Small intestine (tissue), 7 donors: ENCODE results near the gene POLR2F. TPM values are rescaled to one million over a fixed set of nuclear protein-coding genes. Genes with fewer than 3 reads are reported as not detected.
A peak's percentile ranks its signal among the peaks of the same experiment; 100 is the strongest.
"Not testable (repeated sequence)": the region's sequence is repeated elsewhere in the genome, so short reads cannot be mapped to it uniquely, and the experiment has no call there.

ENCODE experiments used
- DNase-seq, 2 donors: peaks; one replicate each; pipeline versions ENCODE4 v3.0.0 to v3.0.0-alpha.2; 2013
- FAIRE-seq: peaks from 2 replicates; lab custom pipeline; 2012; peaks lifted over from hg19 to GRCh38; lab: Jason Lieb, UNC
- H3K27ac ChIP-seq, 3 donors: one replicate each; pipeline ENCODE4 v1.5.1; 2013; ENCODE audit warnings: low read length in 2 of 3, mild to moderate bottlenecking in 2 of 3, control low read depth in 1 of 3, inconsistent platforms in 1 of 3, low read depth in 1 of 3, moderate library complexity in 1 of 3
- H3K27me3 ChIP-seq, 3 donors: one replicate each; pipeline ENCODE4 v1.6.1; 2013; ENCODE audit warnings: low read length in 3 of 3, inconsistent platforms in 1 of 3; ENCODE audit not compliant: control insufficient read depth in 3 of 3, insufficient read depth in 3 of 3
- H3K36me3 ChIP-seq, 3 donors: one replicate each; pipeline ENCODE4 v1.6.1; 2013; ENCODE audit warnings: low read length in 3 of 3, inconsistent platforms in 1 of 3, low read depth in 1 of 3, mild to moderate bottlenecking in 1 of 3, moderate library complexity in 1 of 3; ENCODE audit not compliant: control insufficient read depth in 3 of 3, insufficient read depth in 2 of 3
- H3K4me1 ChIP-seq, 3 donors: one replicate each; pipeline ENCODE4 v1.6.1; 2013; ENCODE audit warnings: low read length in 2 of 3, inconsistent platforms in 1 of 3, low read depth in 1 of 3, mild to moderate bottlenecking in 1 of 3, moderate library complexity in 1 of 3; ENCODE audit not compliant: control insufficient read depth in 3 of 3, insufficient read depth in 2 of 3
- H3K4me3 ChIP-seq, 3 donors: one replicate each; pipeline ENCODE4 v1.5.1; 2013; ENCODE audit warnings: low read length in 3 of 3, control low read depth in 1 of 3, inconsistent platforms in 1 of 3, low read depth in 1 of 3, mild to moderate bottlenecking in 1 of 3, moderate library complexity in 1 of 3
- H3K9me3 ChIP-seq, 2 donors: one replicate each; pipeline ENCODE4 v1.6.1; 2013; ENCODE audit warnings: low read depth in 1 of 2, low read length in 1 of 2; ENCODE audit not compliant: control insufficient read depth in 2 of 2, insufficient read depth in 1 of 2
- WGBS, 3 donors: extraction: QIAGEN DNeasy Blood & Tissue Kit; methylation state at CpG; one replicate each; pipeline ENCODE4 v1.1.7; 2013; 5-methylcytosine and 5-hydroxymethylcytosine counted together
- polyA plus RNA-seq, 4 donors: library from polyadenylated mRNA; stranded (reverse) in 3 of 4; unstranded in 1 of 4; fragments of 200-250 nt in 3 of 4; fragments of 120-200 nt in 1 of 4; gene quantifications; one replicate each; pipeline versions ENCODE4 v1.2.1 to v1.2.3, GENCODE V29; 2013
- donor health status: healthy with polysubstance abuse.
- donor health status: control.
- donor health status: control.
- donor health status: Bipolar disorder and iron deficiency.
- donor health status: healthy.

POLR2F gene
- polyA plus RNA-seq, 4 donors: 53.7 to 146 (median 107) TPM

DNA sequence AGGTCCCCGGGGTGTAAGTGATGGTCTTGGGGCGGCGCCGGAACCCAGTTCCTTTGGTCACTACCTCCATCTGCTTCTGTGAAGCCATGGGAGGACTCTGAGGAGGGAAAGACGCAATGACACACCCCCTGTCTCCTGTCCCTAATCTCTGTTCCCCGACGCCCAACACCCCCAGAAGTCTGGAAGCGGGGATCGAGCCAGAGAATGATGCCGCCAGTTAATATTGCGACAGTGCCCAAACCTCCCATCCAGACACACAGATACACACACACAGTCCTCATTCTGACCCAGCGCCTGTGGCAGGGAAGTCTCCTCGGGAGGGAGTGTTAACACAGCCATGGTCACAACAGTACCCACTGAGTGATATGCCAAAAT is 450 bp upstream of the POLR2F start:
- Histone ChIP-seq H3K36me3 (peaks cover 2 to 20% (median 8%) of the 10 kb centered on the region in 3 donors), H3K4me3 (peak overlapping the region; percentile 32 to 96 (median 84)), H3K27me3 (peaks cover 0 to 20% (median 0%) of the 10 kb centered on the region in 3 donors), H3K4me1 (peaks cover 0 to 10% (median 7%) of the 10 kb centered on the region in 3 donors), H3K27ac (no peak overlapping the region), H3K9me3 (no peaks in the 10 kb centered on the region)
- 1 to 2% (median 2%) methylated on average over 13 of the region's 13 CpGs for WGBS, 3 donors
- DNase-seq (no peak), FAIRE-seq (no peak)

DNA sequence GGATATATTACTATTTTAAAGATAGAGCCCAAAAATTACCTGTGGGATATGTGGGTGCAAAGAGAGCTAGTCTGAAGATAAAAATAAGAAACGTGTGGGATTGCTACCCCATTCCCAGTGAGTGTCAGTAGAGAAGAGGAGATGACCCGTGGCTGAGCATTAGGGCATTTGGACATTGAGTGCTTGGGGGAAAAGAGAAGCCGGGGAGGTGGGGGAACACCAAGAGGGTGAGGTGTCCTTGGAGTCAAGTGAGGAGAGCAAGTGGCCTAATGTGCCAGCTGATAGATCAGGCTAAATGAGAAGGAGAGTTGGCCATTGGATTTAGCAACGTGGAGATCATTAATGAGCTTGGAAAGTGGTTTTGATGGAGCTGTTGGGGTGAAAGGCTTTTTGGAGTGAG is 1.2 kb downstream of the POLR2F start:
- Histone ChIP-seq H3K27me3 (peaks cover 0 to 20% (median 0%) of the 10 kb centered on the region in 3 donors), H3K27ac (no peak overlapping the region), H3K9me3 (peaks cover 0 to 3% of the 10 kb centered on the region in 2 donors), H3K4me3 (peak overlapping the region in 1 of 3 donors; percentile 84), H3K4me1 (peaks cover 0 to 10% (median 7%) of the 10 kb centered on the region in 3 donors), H3K36me3 (peaks cover 2 to 36% (median 14%) of the 10 kb centered on the region in 3 donors)
- WGBS, 3 donors: 57 to 66% (median 63%) methylated on average over 4 of the region's 4 CpGs
- no peak for DNase-seq
- no peak for FAIRE-seq

GRCh38 chr22:37955825-37956397 is 2.4 kb downstream of the POLR2F start:
- H3K9me3 ChIP-seq, H3K27ac ChIP-seq, H3K4me3 ChIP-seq, FAIRE-seq, DNase-seq: not testable (repeated sequence)
- H3K4me1 ChIP-seq: peaks cover 0 to 10% (median 7%) of the 10 kb centered on the region in 3 donors
- peaks cover 0 to 20% (median 0%) of the 10 kb centered on the region in 3 donors for H3K27me3 ChIP-seq
- H3K36me3 ChIP-seq: peaks cover 5 to 48% (median 14%) of the 10 kb centered on the region in 3 donors
- WGBS, 3 donors: 74 to 78% (median 77%) methylated on average over 15 of the region's 15 CpGs

GRCh38 chr22:37957232-37957631 is 3.7 kb downstream of the POLR2F start:
- H3K27ac ChIP-seq: no peak overlapping the region
- DNase-seq: no peak
- no peak for FAIRE-seq
- H3K27me3 ChIP-seq: peaks cover 0 to 11% (median 0%) of the 10 kb centered on the region in 3 donors
- no peak overlapping the region for H3K4me3 ChIP-seq
- 76 to 87% (median 78%) methylated on average over 4 of the region's 4 CpGs for WGBS, 3 donors
- peaks cover 0 to 10% (median 7%) of the 10 kb centered on the region in 3 donors for H3K4me1 ChIP-seq
- H3K36me3 ChIP-seq: peaks cover 9 to 62% (median 20%) of the 10 kb centered on the region in 3 donors
- H3K9me3 ChIP-seq: peaks cover 0 to 3% of the 10 kb centered on the region in 2 donors

GRCh38 chr22:37959231-37959825 is 5.8 kb downstream of the POLR2F start:
- WGBS, 3 donors: 95 to 98% (median 96%) methylated on average over 18 of the region's 18 CpGs
- Histone ChIP-seq H3K4me3 (no peak overlapping the region), H3K27ac (no peak overlapping the region), H3K4me1 (peaks cover 0 to 6% (median 6%) of the 10 kb centered on the region in 3 donors), H3K36me3 (peaks cover 9 to 77% (median 20%) of the 10 kb centered on the region in 3 donors), H3K27me3 (no peaks in the 10 kb centered on the region), H3K9me3 (peaks cover 0 to 3% of the 10 kb centered on the region in 2 donors)
- FAIRE-seq (no peak), DNase-seq (no peak)

DNA sequence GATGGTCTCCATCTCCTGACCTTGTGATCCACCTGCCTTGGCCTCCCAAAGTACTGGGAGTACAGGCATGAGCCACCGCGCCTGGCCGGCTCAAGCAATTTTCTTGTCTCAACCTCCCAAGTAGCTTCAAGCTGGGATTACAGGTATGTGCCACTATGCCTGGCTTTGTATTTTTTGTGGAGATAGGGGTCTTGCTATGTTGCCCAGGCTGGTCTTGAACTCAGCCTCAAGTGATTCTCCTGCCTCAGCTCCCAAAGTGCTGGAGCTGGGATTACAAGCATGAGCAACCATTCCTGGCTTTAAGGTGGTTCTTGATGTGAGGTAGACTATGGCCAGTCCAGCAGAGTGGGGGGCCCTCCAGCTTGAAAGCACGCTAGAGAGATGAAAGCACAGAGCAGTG is 7.6 kb downstream of the POLR2F start:
- 97 to 100% (median 99%) methylated on average over 4 of the region's 4 CpGs for WGBS, 3 donors
- FAIRE-seq: no peak
- H3K36me3 ChIP-seq: peaks cover 9 to 81% (median 20%) of the 10 kb centered on the region in 3 donors

DNA sequence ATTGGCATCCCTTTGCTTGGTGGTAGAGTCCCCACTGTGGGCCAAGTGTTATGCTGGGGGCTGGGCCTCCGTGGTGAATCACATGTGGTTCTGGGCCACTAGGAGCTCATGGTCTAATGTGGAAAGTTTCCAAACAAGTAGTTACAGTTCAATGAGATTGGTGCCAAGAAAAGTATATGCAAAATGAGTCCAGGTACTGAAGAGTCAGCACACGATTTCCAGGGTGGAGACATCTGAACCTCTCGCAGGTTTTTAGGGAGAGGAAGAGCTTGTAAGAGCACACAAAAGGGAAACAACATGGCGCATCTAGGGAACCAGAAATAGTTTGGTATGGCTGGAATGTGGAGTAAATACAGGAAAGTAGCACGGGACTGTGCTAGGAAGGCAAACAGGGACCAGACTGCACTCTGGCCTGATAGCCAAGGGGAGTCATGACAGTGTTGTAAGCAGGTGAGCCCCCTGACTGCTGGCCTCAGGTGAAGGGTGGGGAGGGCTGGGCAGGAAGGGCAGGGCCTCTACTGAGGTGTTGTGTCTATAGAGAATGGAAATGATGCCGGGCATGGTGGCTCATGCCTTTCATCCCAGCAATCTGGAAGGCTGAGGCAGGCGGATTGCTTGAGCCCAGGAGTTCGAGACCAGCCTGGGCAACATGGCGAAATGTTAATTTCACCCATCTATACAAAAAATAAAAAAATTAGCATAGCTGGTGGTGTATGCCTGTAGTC is 12.6 kb downstream of the POLR2F start:
- no peaks in the 10 kb centered on the region for H3K4me1 ChIP-seq
- no peak overlapping the region for H3K4me3 ChIP-seq
- H3K27ac ChIP-seq: no peak overlapping the region
- H3K27me3 ChIP-seq: no peaks in the 10 kb centered on the region
- H3K36me3 ChIP-seq: peaks cover 4 to 65% (median 10%) of the 10 kb centered on the region in 3 donors
- H3K9me3 ChIP-seq: no peaks in the 10 kb centered on the region
- no peak for FAIRE-seq
- no peak for DNase-seq
- 84 to 85% (median 85%) methylated on average over 9 of the region's 9 CpGs for WGBS, 3 donors

More for the DNA sequence above, 7.6 kb downstream of the POLR2F start:
- Histone ChIP-seq H3K27ac (no peak overlapping the region), H3K4me1 (no peaks in the 10 kb centered on the region), H3K9me3 (peaks cover 0 to 3% of the 10 kb centered on the region in 2 donors), H3K4me3 (no peak overlapping the region), H3K27me3 (no peaks in the 10 kb centered on the region)
- no peak for DNase-seq

GRCh38 chr22:37967147-37967546 is 13.6 kb downstream of the POLR2F start:
- H3K4me1 ChIP-seq: no peaks in the 10 kb centered on the region
- no peak for FAIRE-seq

More at GRCh38 chr22:37967147-37967546, 13.6 kb downstream of the POLR2F start:
- Histone ChIP-seq H3K27me3 (no peaks in the 10 kb centered on the region), H3K9me3 (no peaks in the 10 kb centered on the region), H3K4me3 (no peak overlapping the region), H3K36me3 (peaks cover 0 to 59% (median 6%) of the 10 kb centered on the region in 3 donors), H3K27ac (no peak overlapping the region)
- no peak for DNase-seq
- 50 to 88% (median 59%) methylated on average over 1 of the region's 1 CpG for WGBS, 3 donors
